HAP-1 (cell line): Measurements from ENCODE around the gene ZNF548.
A peak's percentile ranks its signal among the peaks of the same experiment; 100 is the strongest.

Experiments
- DNase-seq, 2 experiments: peaks; one replicate each; pipeline ENCODE4 v3.0.0-alpha.2; 2016 to 2020; ENCODE audit warnings: low spot score in 2 of 2
- H3K27me3 ChIP-seq: fragments of 250-450 bp; sonication (Bioruptor Pico); 2 replicates; pipeline ENCODE4 v1.5.1; 2020; ENCODE audit warnings: low read depth, mild to moderate bottlenecking, moderate library complexity
- H3K36me3 ChIP-seq: fragments of 250-450 bp; sonication (Bioruptor Pico); replicated peaks from 2 replicates; pipeline ENCODE4 v1.5.1; 2020; ENCODE audit warnings: mild to moderate bottlenecking
- H3K4me1 ChIP-seq: fragments of 250-450 bp; sonication (Bioruptor Pico); 2 replicates; pipeline ENCODE4 v1.5.1; 2020; ENCODE audit warnings: mild to moderate bottlenecking
- H3K4me3 ChIP-seq: fragments of 250-450 bp; sonication (Bioruptor Pico); 2 replicates; pipeline ENCODE4 v1.5.1; 2020; ENCODE audit warnings: mild to moderate bottlenecking, moderate library complexity
- H3K9me3 ChIP-seq: fragments of 250-450 bp; sonication (Bioruptor Pico); 2 replicates; pipeline ENCODE4 v1.5.1; 2020; ENCODE audit warnings: mild to moderate bottlenecking, moderate library complexity
- in situ Hi-C: fragments of 300-500 bp; cut with MboI; formaldehyde crosslinking; loops from 3 replicates; pipeline ENCODE4 v1.14.3; 2020; ENCODE audit warnings: low sequenced_read_pairs, inconsistent platforms, mixed read lengths

ZNF548 gene

DNA sequence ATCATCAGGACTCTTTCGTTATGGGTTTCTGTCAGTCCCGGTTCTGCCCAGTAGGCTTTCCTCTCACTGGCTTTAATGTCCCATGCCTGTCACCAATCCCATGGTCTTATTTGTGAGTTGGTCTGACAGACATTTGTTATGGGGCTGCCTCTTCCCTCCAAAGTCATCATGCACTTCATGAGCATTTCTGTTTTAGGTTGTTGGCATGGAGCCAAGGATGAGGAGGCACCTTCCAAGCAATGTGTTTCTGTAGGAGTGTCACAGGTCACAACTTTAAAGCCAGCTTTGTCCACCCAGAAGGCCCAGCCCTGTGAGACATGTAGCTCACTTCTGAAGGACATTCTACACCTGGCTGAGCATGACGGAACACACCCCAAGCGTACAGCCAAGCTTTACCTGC is 29.8 kb downstream of the ZNF548 start:
- Histone ChIP-seq H3K27me3 (no peaks in the 10 kb centered on the region), H3K9me3 (peaks cover 7% of the 10 kb centered on the region), H3K36me3 (peaks cover 38% of the 10 kb centered on the region), H3K4me1 (no peaks in the 10 kb centered on the region), H3K4me3 (no peak overlapping the region)
- no peak for DNase-seq
- in situ Hi-C loops = no loop called here

DNA sequence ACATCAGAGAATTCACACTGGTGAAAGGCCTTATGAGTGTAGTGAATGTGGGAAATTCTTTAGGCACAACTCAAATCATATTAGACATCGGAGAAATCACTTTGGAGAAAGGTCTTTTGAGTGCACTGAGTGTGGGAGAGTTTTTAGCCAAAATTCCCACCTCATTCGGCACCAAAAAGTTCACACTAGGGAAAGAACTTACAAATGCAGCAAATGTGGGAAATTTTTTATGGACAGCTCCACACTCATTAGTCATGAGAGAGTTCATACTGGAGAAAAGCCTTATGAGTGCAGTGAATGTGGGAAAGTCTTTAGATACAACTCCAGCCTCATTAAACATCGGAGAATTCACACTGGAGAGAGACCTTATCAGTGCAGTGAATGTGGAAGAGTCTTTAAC is 31.4 kb downstream of the ZNF548 start:
- in situ Hi-C loops = no loop called here
- Histone ChIP-seq H3K4me1 (no peaks in the 10 kb centered on the region), H3K9me3 (peaks cover 7% of the 10 kb centered on the region), H3K4me3 (no peak overlapping the region), H3K27me3 (no peaks in the 10 kb centered on the region), H3K36me3 (peaks cover 35% of the 10 kb centered on the region)
- no peak for DNase-seq

DNA sequence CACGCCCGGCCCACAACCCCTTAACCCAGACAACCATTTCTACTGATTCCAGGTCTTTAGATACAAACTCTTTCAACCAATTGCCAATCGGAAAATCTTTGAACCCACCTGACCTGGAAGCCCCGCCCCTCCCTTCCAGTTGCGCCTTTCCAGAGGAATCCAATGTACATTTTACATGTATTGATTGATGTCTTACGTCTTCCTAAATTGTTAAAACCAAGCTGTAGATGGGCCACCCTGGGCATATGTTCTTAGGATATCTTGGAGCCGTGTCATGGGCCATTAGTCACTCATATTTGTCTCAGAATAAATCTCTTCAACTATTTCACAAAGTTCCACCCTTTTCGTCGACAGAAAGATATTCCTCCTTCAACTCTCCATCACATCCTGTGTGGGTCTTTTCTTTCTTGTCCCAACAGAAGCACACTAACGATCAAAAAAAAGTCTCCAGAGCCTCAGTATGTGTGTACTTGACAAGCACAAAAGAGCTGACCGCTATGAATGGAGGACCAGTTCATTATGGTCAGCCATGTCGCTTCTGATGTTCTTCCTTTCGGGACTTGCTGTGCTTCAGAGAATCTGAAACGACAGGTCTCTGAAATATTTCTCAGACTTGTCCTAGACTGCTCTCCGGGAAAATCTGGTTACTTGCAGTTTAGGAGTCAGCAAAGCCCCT is 44.9 kb downstream of the ZNF548 start:
- no peaks in the 10 kb centered on the region for H3K27me3 ChIP-seq
- no peaks in the 10 kb centered on the region; the same call in 1 of the 2 replicates for H3K9me3 ChIP-seq
- DNase-seq = no peak
- peak overlapping the region; percentile 83 for H3K4me3 ChIP-seq
- in situ Hi-C loops = no loop called here
- H3K36me3 ChIP-seq = 0 out of 2 replicates have a peak, but pooled peaks cover 4% of the 10 kb centered on the region
- peaks cover 6% of the 10 kb centered on the region for H3K4me1 ChIP-seq

DNA sequence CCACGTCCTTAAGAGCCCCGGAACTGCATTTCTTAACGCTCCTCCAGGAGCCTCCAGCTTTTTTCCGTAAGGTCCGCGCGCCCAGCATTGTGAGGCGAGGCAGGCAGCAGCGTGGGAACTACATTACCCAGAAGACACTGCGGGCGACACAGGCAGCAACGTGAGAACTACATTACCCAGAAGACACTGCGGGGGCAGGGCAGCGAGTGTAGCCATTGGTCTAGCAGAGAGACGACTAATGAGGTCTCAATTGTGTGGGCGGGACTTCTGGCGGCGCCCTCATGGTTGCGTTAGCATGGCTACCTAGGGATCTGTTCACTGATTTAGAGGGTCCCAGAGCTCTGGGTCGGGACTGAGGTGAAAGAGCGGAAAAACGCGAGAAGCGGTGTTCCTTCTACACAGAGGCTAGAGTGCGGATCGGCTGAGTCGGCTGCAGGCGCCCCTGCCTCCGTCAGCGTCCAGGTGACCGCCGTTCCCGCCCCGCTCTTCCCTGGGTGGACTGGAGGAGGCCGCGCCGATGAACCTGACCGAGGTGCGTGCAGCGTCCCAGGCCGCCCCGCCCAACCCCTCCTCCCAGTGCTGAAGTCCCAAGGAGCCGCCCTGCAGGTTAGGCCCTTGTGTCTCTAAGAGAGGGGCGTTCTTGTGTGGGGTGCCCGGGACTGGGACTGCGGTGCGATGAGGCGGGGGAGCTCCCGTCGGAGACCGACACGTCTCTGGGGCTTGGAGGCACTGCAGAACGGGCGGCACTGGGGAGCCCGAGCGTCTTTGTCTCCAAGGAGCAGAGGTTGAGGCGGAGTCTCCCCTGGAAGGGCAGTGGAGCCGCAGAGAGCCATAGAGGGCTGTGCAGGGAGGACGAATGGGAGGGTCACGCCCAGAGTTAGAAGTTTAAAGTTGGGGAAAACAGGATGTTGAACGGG is 45.7 kb downstream of the ZNF548 start, which contains the start of gene ZNF749:
TSS of gene ZNF749 (plus strand) at position 264 of the 917 bp plus-strand sequence. CDS start at position 518, 254 bp downstream.
- in situ Hi-C loops = no loop called here
- Histone ChIP-seq H3K27me3 (no peaks in the 10 kb centered on the region), H3K4me3 (peak within 1 kb of the TSS; percentile 83), H3K9me3 (no peaks in the 10 kb centered on the region; the same call in 1 of the 2 replicates), H3K36me3 (0 out of 2 replicates have a peak, but pooled peaks cover 4% of the 10 kb centered on the region), H3K4me1 (peaks cover 6% of the 10 kb centered on the region)
- peak; percentile 96 to 99 for DNase-seq

DNA sequence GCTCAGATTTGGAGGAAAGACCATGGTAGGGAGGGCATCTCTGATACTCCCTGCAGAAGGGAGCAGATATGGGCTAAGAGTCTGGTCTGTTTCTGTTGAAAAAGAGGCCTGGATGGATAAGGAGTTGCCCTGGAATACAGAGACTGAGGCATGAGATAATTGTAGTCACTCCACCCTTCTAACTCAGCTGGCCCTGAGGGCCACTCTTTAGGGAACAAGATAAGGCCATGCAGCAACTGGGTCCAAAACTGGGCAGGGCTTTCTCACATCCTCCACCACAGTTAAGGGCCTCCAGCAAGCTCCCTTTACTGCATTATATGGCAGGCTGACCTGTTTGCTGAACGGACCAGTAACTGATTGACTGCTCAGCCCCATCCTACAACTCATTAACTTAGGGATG is 46.8 kb downstream of the ZNF548 start:
- in situ Hi-C loops = no loop called here
- peak overlapping the region; percentile 83 for H3K4me3 ChIP-seq
- DNase-seq = no peak

DNA sequence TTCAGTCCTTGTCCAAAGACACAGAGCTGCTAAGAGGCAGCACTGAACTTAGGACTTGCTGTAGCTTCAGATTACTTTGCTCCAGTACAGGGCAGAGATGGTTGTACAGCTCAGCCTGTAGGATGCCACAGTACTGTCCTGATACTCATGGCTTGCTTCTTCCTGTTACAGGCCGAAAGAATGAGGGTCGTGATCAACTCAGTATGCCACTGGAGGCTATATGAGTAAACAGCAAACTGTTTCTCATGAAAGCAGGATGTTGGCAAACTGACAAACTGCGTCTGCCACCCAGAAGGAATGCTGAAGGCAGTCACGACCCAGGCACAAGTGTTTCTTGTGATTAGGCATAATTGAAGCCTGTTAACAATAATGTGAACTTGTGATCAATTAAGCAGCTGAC is 48.3 kb downstream of the ZNF548 start:
- Histone ChIP-seq H3K36me3 (peaks cover 12% of the 10 kb centered on the region), H3K4me3 (no peak overlapping the region), H3K27me3 (no peaks in the 10 kb centered on the region), H3K9me3 (no peaks in the 10 kb centered on the region; the same call in 1 of the 2 replicates), H3K4me1 (peaks cover 6% of the 10 kb centered on the region)
- in situ Hi-C loops = no loop called here
- DNase-seq = no peak

More for the DNA sequence above, 46.8 kb downstream of the ZNF548 start:
- H3K4me1 ChIP-seq = peaks cover 6% of the 10 kb centered on the region
- no peaks in the 10 kb centered on the region; the same call in 1 of the 2 replicates for H3K9me3 ChIP-seq
- 0 out of 2 replicates have a peak, but pooled peaks cover 4% of the 10 kb centered on the region for H3K36me3 ChIP-seq
- no peaks in the 10 kb centered on the region for H3K27me3 ChIP-seq

DNA sequence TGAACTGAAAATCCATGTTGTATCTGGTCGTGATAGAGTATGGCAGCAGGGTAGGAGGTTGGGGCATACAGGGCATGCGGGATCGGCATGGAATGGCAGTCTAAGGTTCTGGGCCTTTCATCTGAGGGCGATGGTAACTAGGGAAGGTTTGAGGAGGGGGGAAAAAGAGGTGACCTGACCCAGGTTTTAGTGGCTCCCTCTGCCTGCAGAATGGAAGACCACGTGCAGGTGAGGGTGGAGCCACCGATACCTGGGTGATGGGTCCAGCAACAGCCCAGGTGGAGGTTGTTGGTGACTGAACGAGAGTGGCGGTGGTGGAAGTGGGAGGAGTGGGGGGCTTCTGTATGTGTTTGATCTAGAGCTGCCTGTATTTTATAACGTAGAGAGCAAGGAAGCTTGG is 49.3 kb downstream of the ZNF548 start:
- H3K36me3 ChIP-seq = peaks cover 22% of the 10 kb centered on the region

DNA sequence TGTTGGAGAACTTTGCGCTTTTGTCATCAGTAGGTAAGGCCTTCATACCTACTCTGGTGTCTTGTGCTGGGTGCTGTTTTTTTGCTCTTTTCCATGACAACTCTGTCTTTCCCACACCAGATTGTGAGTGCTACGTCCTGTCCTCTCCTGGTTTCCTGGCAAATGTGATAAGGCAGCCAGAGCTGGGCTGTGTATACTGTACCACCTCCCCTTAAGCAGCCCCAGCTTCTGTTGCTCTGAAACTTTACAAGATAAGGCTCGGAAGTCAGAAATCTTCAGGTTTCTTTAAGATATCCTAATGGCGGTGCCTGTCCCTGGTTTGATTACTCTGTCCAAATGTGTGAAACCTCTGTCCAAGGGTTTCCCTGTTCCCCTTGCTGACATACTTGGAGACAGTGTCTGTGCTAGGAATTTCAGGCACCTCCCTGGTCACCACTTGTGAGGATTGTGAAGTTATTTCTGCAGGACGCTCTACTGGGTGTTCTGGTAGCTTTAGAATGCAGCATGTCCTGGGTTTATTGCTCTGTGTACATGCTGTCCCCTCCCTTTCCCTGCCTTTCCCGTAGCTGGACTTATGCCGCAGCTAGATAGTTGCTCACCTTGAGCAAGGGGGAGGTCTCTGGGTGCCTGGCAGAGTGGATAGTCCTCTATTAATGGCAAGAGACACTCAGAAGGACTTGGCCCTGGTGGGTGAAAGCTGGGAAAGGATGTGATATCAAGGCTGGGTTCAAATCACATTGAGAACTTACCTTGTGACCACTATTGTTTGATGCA is 52.5 kb downstream of the ZNF548 start:
- H3K27me3 ChIP-seq = no peaks in the 10 kb centered on the region
- DNase-seq = no peak
- in situ Hi-C loops = no loop called here
- H3K4me1 ChIP-seq = no peaks in the 10 kb centered on the region
- H3K9me3 ChIP-seq = peaks cover 6% of the 10 kb centered on the region; the same call in 1 of the 2 replicates
- no peak overlapping the region for H3K4me3 ChIP-seq
- H3K36me3 ChIP-seq = peaks cover 33% of the 10 kb centered on the region

More for the DNA sequence above, 49.3 kb downstream of the ZNF548 start:
- no peak overlapping the region for H3K4me3 ChIP-seq
- DNase-seq = no peak
- peaks cover 2% of the 10 kb centered on the region for H3K9me3 ChIP-seq
- H3K27me3 ChIP-seq = no peaks in the 10 kb centered on the region
- H3K4me1 ChIP-seq = peaks cover 6% of the 10 kb centered on the region
- in situ Hi-C loops = no loop called here

DNA sequence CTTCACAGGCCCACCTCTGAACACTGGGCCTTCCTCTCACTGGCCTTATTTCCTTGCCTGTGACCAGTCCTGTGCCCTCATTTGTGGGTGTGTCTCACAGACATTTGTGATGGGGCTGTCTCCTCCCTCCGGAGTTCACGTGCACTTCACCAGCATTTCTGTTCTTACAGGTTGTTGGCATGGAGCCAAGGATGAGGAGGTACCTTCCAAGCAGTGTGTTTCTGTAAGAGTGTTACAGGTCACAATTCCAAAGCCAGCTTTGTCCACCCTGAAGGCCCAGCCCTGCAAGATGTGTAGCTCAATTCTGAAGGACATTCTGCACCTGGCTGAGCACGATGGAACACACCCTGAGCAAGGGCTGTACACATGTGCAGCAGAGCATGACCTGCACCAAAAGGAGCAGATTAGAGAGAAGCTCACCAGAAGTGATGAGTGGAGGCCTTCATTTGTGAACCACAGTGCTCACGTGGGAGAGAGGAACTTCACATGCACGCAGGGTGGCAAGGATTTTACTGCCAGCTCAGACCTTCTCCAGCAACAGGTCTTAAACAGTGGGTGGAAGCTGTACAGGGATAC is 53.6 kb downstream of the ZNF548 start:
- Histone ChIP-seq H3K9me3 (peaks cover 6% of the 10 kb centered on the region; the same call in 1 of the 2 replicates), H3K4me1 (no peaks in the 10 kb centered on the region), H3K36me3 (peaks cover 33% of the 10 kb centered on the region), H3K4me3 (no peak overlapping the region), H3K27me3 (no peaks in the 10 kb centered on the region)
- no peak for DNase-seq
- in situ Hi-C loops = no loop called here

DNA sequence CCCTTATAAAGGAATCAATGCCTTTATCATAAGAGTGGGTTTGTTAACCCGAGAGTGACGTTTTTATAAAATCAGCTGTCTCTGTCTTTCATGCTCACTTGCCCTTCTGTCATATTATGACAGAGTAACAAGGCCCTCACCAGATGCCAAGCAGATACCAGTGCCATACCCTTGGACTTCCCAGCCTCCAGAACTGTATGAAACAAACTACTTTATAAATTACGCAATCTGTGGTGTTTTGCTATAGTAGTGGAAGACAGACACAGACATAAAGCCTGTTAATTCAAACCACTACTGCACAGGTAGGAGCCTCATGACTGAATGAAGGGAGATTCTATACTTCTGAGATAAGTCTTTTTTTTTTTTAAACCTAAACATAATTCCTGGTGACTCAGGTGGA is 62.7 kb downstream of the ZNF548 start:
- H3K27me3 ChIP-seq = no peaks in the 10 kb centered on the region
- H3K36me3 ChIP-seq = no peaks in the 10 kb centered on the region
- in situ Hi-C loops = no loop called here
- peaks cover 2% of the 10 kb centered on the region; the same call in 1 of the 2 replicates for H3K9me3 ChIP-seq
- no peak for DNase-seq
- no peaks in the 10 kb centered on the region for H3K4me1 ChIP-seq
- no peak overlapping the region for H3K4me3 ChIP-seq
